Fibroblast of upper back skin (primary cell): Measurements from ENCODE around the gene KIFC3.
A peak's percentile ranks its signal among the peaks of the same experiment; 100 is the strongest.
"Not testable (repeated sequence)": the region's sequence is repeated elsewhere in the genome, so short reads cannot be mapped to it uniquely, and the experiment has no call there.

Experiments
- DNase-seq: peaks from one replicate; pipeline ENCODE4 v3.0.0-alpha.2; 2013

The KIFC3 gene

DNA sequence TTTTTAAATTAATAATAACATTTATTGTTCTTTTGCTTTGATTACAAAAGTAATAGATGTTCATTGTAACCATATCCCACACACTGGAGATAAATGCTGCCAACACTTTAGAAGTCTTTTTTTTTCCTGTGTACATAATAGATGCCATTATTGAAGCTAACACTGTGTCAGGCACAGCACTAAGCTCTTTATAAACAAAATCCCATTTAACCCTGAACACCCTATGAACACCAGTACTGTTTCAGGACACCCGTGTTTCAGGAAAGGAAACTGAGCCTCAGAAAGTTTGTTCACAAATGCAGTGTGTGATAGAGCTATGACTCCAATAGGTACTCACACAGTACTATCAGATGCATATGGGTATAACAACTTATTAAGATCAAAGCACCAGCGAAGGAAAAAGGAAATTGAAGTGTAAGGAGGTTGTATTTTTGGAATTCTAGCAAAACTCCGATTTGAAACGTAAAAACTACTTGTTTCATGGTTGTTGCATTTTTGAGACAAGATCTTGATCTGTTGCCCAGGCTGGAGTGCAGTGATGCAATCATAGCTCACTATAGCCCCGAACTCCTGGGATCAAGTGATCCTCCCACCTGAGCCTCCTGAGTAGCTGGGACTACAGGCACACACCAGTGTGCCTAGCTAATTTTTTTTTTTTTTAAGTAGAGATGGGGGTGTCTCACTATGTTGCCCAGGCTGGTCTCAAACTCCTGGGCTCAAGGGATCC lies 2.0 kb upstream of the KIFC3 start:
- DNase-seq, result peak; percentile 37

DNA sequence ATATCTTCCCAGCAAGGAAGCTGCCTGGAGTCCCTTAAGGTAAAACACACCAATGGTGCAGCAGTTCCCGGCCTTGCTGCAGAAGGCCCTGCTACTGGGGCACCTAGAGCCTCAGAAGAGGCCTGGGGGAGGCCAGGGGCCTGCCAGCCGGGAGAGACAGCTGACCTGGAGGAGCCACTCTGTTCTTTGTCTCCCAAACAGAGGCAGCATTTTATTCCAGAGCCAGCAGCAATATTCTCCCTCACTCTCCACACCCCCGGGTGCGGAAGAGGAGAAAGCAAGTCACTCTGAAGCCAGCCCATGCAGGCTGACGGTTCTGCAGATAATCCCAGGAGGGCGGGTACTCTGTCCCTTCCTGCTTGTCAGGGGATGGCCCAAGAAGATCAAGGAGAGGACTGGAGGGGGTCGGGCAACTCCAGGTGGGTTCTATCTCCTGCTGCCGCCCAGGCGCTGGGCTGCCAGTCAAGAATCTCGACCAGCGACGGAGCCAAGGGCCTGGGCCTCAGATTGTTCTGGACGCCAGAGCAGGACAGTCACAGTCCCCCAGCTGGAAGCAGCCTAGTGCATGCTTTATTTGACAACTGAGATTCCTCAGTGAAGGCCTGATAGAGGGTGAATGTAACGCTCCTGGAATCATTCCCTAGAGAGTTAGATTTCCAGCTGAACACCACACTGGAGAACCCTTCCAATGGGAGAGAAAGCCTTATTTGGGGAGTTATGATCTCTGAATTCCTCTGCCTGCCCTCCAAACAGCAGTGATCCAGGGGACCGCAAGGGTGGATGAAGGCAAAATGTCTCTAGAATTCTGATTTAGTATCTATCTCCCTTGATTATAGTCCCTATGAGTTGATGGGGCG lies 1.1 kb upstream of the KIFC3 start:
- peak; percentile 32 for DNase-seq

DNA sequence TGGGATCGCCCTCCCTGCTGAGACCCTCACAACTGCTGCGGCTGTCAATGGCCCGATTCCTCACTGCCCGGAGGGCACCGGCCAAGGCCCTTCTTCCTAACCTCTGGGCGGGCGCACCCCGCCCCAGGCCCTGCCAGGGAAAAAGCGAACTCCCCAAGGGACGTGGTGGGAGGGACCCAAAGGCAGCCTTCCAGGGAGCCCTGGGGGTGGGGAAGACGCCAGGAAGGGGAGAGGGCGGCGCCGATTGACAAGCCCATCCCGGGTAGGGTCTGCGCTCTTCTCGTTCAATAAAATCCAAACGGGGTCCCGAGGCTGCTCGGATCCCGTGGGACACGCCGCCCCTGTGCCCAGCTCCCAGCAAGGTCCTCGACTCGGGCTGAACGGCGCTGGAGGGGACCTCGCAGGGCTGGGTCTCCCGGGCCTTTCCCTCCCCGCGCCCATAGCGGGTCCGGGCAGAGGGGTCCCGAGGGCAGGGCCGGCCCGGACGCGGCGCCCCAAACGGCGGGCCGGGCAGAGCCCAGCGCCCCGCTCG lies 416 bp downstream of the KIFC3 start:
- peak; percentile 22 for DNase-seq

DNA sequence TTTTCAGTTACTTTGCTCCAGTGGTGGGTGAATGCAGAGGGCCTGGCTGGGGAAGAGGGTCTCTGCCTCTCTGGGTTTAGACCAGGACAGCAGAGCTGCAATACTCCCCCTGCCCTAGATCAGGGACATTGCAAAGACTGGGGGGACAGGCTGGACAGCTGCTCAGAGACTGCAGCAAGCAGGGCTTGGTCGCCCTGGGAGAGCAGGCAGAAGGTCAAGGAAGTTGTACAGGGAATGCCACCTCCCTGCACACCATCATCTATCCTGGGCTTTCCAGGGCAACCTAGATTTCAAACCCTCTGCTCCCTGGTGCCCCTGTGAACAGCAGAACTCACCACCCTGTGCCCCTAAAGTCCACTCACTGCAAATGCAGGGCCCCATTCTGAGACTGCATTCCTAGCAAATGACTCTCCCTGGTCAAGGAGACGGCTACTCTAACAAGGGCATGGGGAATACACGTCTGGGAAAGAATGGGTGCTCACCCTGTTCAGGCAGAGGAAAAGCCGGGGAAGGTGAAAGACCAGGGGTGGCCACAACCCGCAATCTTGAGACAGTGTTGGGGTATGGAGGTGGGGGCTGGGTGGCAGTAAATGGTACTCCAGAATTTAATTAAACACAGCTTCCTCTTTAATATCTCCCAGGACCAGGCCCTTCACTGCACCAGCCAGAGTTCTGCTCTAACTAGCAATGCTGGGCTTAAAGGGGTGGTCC lies 1.0 kb downstream of the KIFC3 start:
- DNase-seq, result peak; percentile 70

DNA sequence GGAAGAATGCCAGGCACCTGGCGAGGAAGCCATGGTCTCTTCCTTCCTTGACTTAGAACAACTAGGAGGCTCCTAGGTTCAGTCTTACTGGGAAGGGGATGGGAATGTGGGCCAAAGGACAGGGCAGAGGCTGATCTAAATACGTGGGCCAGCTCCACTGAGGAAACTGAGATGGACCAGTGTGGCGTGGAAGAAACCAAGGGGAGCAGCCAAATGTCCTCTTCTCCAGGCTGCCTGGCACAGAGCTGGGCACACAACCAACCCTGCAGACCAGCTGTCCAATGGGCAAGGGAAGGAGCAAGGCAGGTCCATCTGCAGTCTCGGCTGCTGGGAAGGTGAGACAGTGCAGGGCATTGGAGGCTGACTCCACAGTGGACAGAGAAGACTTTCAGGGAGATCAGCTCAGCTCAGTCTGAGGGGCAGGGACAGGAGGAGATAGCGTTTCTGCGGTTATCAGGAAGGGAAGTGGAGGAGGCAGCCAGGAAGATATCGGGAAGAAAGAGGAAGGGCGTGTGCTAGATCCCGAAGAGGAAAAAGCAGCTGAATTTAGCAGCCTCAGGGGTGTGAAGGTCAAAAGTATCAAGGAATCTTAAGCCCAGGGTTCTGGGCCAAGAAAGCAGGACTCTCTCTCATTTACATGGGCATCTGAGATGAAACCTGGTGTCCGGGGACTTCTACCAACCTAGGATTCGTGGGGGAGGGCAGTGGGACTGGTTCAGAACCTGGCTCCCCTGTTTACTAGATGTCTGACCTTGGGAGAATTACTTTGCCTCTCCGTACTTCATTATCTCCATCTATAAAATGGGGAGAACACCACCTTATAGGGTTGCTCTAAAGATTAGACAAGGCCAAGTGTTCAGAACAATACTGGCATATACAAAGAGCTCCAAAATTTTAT lies 1.8 kb downstream of the KIFC3 start:
- DNase-seq, result no peak

DNA sequence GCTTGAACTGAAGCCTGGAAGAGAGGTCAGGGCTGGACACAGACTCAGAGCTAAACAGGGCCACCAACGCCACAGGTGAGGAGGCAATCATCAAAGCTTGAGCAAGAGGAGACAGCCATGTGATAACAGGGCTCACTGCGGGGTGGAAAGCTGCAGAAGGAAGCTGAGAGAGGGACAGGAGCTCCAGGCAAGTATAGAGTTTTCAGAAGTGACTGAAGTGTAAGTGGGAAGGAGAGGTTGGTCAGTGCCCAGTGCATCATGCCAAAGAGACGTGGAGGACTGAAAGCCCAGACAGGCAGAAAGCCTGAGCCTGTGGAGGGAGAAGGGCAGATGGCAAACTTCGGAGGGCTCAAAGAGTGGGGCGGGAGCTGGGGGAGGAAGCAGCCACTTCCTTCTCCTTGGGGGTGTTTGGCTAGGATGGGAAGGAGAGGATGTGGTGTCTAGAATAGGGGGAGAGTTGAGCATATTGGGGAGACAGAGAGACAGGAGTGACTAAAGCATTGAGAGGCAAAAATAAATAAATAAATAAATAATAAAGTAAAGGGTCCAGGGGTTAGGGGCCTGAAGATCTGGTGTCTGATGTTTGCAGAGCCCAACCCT lies 2.6 kb downstream of the KIFC3 start:
- no peak for DNase-seq

DNA sequence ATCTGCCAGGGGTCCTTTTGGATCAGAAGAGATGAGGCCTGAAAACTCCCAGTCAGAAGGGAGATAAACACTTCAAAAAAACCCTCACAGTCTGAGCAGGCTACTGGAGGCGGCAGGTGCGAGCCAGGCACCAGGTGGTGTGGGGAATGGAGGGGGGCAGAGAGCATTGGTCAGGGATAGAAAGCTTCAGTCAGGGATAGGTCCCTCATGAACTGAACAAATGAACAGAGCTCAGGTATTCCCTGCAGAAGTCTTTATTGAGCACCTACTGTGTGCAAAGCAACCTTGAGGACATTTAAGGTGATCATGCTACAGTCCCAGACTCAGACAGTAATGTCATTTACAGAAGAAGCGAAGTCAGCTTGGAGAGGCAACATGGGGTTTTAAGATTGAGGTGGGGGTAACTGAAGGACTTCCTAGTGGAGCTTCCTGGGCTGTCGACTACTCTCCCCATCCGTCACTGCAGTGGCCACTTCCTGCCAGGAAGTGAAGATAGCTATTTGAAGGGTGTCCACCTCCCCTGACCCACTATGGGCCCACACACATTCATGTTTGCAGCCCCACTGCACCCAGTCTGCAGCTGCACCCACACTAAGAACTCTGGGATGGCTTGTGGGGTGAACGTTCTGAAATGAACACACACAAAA lies 3.2 kb downstream of the KIFC3 start:
- DNase-seq, result no peak

DNA sequence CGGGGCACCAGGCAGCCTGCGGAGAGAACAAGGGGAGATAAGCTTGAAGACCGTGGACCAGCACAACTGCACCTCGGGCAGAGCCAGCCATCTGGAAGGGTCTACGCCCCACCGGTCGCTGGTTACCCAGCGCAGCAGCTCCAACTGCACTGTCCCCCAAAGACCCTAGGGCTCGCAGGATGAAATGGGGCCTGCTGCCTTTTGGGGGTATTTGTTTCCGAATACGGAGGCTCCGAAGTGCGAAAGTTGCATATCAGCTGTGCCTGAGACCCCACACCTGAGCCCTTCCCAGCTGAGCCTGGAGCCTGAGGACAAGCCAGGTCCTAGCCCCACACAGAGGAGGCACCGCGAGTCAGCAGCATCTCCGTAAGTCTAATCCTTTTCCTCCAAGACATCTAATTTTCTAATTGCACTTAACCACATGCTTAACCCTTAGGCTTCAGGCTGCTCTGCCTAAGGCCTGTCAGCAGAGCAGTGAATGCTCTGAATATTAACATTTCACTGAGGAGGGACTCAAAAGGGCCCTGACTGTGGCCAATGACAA lies 4.0 kb downstream of the KIFC3 start:
- no peak for DNase-seq

DNA sequence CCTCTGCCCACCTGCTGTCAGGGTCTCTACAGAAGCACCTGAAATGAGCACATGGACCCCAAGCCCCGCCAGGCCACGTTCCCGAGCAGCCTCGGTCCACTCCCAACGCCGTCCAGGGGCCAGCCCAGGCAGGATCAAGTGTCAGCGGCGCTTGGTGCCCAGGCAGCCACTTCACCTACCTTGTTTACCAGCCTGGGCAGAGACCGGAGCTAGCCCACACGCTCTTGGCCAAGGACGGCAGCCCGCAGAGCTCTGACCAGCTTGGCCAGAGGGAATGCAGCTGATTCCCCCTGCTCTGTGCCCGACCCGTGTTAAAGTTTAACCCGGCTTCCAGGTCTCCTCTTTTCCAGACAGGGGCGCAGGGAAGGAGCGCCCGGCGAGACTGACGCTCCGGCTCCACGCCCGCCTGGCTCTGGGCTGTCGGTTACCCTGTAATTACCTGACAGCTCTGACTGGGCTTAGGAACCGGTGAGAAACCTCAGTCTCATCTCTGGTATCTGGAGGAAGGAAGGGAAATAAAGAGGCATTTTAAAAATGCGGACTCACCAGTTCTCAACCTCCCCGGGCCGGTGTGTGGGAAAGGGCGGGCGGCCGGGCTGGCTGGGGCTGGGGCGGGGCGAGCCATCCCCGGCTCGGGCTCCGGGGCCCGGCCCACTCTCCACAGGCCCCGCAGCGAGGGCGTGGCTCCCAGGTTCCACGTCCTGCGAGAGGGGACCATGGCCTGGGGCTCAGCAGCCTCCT lies 4.6 kb downstream of the KIFC3 start:
- DNase-seq, result no peak

DNA sequence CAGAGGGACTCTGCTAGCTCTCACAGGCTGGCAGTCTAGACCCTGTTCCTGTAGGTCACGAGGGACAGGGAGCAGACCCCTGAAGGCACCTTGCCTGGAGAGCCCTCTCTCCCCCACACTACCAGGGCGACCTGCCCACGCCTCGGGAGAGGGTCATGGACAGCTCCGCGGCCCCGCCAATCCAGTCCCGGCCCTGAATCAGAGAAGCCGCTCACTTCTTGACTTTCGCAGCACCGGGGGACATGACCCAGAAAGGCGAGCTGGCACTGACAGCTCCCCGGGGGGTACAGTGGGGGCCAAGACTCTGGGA lies 5.1 kb downstream of the KIFC3 start:
- no peak for DNase-seq

DNA sequence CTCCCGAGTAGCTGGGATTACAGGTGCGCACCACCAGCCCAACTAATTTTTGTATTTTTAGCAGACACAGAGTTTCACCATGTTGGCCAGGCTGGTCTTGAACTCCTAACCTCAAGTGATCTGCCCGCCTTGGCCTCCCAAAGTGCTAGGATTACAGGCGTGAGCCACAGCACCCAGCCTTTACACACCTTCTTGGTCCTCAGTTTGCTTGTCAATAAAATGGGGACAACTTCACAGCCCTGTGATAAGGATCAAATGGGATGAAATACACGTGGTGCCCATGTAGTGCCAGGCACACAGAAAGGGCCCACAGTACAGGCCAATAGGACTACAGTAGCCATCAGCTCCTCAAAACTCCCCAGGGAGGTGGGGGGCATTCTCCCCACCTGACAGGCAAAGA lies 6.3 kb downstream of the KIFC3 start:
- DNase-seq, result not testable (repeated sequence)

DNA sequence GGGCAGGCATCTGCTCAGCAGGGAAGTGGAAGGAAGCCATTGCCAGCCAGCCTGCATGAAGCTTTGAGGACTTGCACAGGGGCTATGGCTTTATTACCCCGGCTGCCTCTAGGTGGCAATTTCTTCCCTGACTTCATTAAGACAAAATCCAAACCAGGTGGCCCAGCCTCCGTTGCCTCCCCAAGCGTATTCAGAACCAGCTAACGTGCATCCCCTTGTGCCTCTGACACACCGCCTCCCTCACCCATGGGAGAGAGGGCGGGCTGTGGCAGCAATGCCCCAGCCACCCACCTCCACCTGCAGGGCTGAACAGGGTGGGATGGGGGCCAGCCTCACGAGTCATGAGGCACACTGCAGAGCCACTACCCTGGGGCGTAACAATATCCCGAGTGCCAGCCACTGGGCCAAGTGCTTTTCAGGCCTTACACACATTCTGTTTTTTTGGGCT lies 6.8 kb downstream of the KIFC3 start:
- peak; percentile 51 for DNase-seq

DNA sequence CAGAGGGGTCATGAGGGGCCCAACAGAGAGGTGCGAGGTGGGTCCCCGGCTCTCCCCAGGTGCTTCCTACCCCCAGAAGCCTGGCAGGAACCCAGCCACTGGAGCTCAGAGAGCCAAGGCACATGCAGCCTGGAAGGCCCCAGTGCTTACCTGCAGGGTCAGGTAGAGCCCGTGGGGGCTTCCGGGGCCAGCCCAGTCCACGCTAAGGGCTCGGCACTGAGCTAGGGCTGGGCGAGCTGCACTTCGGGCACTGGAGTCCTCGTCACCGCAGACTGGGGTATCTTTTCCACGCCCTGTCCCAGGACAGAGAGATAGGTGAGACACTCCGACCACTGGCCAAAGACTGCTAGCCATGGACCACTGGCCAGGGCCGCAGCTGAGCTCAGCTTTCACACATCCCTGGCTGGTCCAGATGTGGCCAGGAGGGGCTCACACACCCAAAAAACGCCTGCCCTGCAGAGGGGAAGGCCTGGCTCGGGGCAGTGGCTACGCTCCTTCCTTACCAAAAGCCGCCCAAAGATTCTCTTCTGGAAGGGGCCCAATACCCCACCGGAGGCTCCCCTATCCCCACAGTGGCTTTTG lies 7.4 kb downstream of the KIFC3 start:
- DNase-seq, result no peak

DNA sequence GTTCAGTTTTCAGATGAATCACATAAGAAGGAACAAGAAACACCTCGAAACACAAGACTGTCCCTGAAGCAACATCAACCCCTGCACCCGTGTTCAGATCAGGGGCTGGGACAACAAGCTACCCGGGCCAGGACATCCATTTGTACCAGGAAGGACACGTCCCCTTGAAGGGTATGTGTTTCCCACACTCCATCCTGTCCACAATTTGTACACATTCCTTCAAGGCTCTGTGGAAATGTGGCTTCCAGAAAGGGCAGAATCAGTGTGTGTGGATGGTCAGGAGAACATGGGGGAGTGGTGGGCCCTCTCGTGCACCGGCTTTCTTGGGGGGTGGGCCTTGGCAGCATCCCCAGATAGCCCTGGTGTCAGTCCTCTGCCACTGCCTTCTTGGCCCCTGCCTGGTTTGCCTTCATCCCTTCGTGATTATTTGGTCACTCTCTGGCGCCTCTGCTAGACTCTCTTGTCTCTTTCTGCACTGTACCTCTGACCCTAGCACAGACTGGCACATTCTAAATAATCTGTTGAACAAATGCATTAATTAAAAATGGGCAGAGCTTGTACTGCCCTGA lies 10.3 kb downstream of the KIFC3 start:
- DNase-seq, result no peak

DNA sequence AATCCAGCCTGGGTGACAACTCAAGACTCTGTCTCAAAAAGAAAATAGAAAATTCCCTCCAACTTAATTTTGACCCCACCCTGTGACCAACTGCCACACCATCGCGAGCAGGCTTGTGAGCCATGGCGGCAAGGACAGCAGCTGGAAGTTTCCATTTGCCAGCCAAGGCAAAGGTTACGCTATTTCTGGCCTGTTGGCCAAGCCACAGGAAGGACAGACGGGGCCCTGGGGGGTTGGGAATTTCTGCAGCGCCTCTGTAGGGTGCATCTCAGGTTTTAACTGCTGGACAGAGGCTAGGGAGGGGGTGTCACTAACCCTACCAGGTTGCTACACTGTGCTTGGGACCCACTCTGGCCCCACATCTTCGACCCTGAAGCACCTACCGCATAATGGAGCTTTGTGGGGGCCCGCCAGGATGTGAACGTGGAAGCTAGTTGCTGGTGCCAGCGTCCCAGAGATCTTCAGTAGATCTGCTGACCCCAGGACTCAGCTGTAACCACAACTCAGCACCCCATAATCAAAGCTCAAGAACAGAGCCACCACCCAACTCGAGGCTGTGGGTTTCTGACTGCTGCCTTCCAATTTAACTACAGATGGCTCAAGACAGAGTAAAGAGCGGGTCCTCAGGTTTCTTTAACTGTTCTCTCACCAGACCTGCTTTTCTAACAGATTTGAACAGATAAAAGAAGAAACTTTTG lies 10.9 kb downstream of the KIFC3 start:
- DNase-seq, result no peak

DNA sequence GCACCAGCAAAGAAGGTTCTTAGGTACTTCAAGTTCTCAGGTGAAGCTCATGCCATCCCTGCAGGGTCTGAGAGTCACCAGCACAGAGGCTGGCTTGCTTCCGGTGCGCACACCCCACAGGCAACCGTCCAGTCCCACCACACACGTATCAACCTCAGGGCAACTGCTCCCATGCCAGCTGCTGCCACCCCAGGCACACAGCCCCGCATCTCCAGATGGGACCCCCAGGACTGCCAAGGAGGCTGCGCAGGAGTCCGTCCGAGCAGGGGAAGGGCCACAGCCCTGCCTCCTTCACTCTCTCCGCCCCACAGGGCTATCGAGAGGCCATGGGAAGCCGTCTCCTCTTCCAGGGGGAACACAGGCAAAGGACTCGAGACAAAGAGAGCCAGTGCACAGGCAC lies 13.3 kb downstream of the KIFC3 start:
- no peak for DNase-seq

DNA sequence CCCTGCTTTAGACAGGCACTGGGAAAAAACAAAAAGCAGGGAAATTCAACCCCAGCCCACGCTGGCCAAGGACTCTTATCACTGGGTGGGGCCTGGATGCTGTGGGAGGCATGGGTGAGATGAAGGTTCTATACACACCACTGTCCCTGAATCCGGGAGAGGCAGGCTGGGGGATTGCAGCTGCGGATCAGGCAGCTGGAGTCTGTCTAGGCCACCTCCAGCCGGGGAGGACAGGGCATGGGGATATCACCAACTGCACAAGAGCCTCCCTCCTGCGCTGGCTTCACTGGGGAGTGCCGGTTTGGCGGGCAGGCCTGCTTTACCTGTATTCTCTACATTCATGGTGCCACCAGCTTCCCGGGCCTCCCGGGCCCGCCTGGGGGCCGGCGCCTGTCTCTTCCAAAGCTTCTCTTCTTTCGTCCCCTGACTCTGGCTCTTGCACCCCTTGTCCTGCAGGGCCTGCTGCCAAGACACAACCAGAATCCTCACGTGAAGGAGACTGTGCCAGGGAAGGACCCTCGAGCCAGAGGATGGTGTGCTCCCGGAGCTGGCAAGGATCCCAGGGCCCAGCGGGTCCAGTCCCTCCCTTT lies 13.9 kb downstream of the KIFC3 start:
- no peak for DNase-seq

DNA sequence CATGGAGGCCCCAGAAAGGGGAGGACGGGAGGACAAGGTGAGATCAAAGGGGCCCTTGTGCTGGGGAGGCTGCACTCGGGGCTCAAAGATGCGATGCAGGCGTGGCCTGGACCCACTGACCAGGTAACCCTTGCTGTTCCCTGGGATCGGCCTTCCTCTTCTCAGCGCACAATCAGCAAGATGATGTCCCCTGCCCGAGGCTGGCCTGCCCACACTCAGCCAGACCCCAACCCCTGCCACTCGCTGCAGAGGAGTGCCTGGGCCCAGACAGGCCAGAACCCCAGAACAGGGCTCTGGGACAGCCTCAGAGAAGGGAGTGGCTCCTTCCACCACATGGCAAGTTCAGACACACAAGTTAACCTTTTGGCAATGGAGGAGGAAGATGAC lies 14.8 kb downstream of the KIFC3 start:
- DNase-seq, result no peak
